Uterine smooth muscle cell (primary cell): ENCODE data around the gene CHIT1. TPM values are rescaled to one million over a fixed set of nuclear protein-coding genes. Genes with fewer than 3 reads are reported as not detected.

ENCODE experiments used
- total RNA-seq: library from RNA; depleted of rRNA; stranded (reverse); fragments of >200 nt; gene quantifications from 2 replicates; pipeline ENCODE4 v1.2.3, GENCODE V29; 2014

The CHIT1 gene
- total RNA-seq: under 0.01 TPM in 1 of 2 replicates, not detected in the other

DNA sequence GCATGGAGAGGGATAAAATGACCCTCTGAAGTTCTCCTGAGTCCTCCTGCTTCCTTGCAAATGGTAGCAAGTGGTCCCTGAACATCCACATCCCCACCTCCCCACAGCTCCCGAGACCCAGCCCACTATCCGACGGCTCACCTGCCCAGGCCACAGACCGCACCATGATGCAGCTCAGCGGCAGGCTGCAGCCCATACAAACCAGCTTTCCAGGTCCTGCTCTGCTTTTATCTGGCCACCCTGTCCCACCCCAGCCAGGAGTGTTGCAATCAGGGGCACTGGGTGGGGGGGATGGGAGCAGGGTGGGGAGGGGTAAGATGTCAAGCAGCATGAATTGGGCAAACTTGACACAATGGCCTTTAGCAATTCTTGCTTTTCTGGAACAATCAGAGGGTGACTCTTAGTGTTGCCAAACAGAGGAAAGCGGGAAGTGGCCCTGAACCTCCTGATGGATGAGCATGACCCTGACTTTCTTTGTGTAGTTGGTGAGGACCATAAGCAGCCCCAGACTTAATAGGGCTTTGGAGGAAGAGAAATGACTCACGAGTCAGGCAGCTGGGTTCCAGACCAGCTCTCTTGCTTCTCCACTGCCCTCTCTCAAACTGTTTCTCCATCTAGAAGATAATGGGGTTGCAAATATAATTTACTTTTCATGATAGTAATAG lies at the start of gene CHIT1:
Gene CHIT1 (minus strand): TSS at position 203 of the 665 bp plus-strand sequence. CDS start 37 bp downstream, at position 166.

DNA sequence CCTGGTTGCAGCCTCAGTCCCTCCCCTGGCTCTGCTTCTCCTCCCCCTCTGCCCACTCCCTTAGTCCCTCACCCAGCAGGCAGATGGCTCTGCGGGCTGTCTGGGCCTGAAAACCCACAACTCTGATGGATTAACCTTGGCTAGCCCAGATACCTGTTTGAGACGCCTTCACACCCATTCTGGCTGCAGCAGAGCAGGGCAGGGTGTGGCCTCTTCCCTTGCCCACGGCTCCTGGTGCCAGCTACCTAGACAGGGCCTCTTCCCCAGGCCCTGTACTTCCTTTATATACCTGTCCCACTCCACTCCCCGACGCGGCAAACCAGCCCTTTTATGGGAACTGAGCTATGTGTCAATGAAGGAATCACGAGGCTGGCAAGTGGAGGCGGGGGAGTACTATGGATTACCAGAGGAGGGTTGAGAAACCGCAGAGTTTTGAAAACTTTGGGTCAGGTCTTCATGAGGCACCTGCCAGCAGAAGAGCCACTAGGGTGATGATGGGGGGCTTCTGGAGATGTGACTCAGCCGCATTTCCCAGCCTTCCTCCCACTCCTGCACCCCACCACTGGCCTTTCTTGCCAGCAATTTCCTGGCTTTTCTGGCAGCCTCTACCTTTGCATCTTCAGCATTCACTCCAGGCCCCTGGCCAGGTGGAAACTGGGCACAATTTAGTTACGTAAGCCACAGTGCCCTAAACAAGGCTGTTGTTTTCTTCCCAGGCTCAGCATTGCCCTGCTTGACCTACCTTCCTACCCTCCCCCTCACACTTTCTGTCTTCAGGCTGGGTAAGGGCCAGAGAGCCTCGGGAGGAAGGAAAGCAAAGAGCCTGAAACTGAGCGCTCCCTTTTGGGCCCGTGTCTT lies 42.8 kb downstream of the CHIT1 start, which contains the start of gene CHI3L1:
Gene CHI3L1 (minus strand): TSS at position 259 of the 858 bp plus-strand sequence. CDS start 81 bp downstream, at position 178.

DNA sequence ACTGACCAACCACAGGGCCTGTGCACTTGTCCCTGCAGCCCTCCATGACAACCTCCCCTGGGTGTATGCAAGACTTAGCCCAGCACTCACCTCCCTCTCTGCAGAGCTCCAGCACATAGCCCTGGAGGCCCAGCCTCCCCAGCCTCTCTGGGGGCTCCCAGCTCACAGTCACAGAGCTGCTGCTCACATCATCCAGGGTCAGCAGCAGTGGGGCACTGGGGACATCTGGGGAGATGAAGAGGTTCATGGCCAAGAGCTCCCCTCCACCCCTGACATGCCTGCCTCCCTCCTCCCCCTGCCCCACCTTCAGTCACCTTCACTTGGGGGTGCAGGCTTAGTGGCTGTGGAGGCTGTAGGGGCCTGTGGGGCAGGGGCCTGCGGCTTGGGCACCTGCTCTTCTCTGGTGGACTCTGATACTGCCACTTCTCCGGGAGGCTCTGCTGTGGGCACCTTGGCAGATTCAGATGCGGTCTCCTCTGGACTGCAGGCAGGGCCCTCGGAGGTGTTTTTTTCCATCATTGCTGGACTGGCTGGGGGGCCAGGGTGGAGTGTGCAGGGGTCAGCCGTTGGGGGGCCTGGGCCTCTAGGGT lies 54.1 kb downstream of the CHIT1 start, which contains the start of gene MYBPH:
Gene MYBPH (minus strand): TSS at position 590 of the 590 bp plus-strand sequence. CDS start 71 bp downstream, at position 519.

Other genes starting within 250 kb of the CHIT1 start
- gene TMEM183A, start 222.3 kb downstream of the CHIT1 start, total RNA-seq: 82.7 and 103 TPM in 2 replicates
- gene PPFIA4, start 203.2 kb downstream of the CHIT1 start, total RNA-seq: 5.0 and 10.1 TPM in 2 replicates
- not detected in 2 replicates for gene MYOG, start 143.7 kb downstream of the CHIT1 start, total RNA-seq
- 4.1 and 7.5 TPM in 2 replicates for gene ADORA1, start 101.9 kb downstream of the CHIT1 start, total RNA-seq
- 0.11 and 0.75 TPM in 2 replicates for gene MYBPH, start 53.8 kb downstream of the CHIT1 start, total RNA-seq
- gene CHI3L1, start 43.0 kb downstream of the CHIT1 start, total RNA-seq: 22.4 and 400 TPM in 2 replicates
- 2.7 and 8.9 TPM in 2 replicates for gene BTG2, start 75.8 kb upstream of the CHIT1 start, total RNA-seq
- 0.33 and 8.4 TPM in 2 replicates for gene FMOD, start 121.4 kb upstream of the CHIT1 start, total RNA-seq
- gene PRELP, start 246.1 kb upstream of the CHIT1 start, total RNA-seq: 0.33 and 1.9 TPM in 2 replicates